Measurements from ENCODE around the gene CCDC33.

Gene CCDC33

GRCh38 chr15:74235962-74236361, at the start of gene CCDC33:
CCDC33 (plus strand) TSS chr15:74236326; CDS start chr15:74236720, 394 bp downstream.
- no peak within 1 kb of the TSS for H3K4me3 ChIP-seq (ENCODE audit: low read length in 2 of 2)
- no peaks in the 10 kb centered on the region for H3K9me3 ChIP-seq (ENCODE audit: control insufficient read depth in 2 of 2, low read length in 2 of 2)
- H3K36me3 ChIP-seq (ENCODE audit: control insufficient read depth in 2 of 2, insufficient read depth in 2 of 2, low read length in 2 of 2), result no peaks in the 10 kb centered on the region
- no peaks in the 10 kb centered on the region for H3K27me3 ChIP-seq (ENCODE audit: control insufficient read depth in 1 of 2, insufficient read depth in 2 of 2, low read length in 2 of 2)
- H3K4me1 ChIP-seq (ENCODE audit: control insufficient read depth, insufficient read depth, low read length), result peaks cover 12% of the 10 kb centered on the region
- H3K9ac ChIP-seq (ENCODE audit: low read length in 2 of 2), result no peak within 1 kb of the TSS
- H3K27ac ChIP-seq (ENCODE audit: low read length), result no peak within 1 kb of the TSS

- Histone ChIP-seq H3K27ac (ENCODE audit: low read length) (no peak overlapping the region), H3K36me3 (ENCODE audit: control insufficient read depth in 2 of 2, insufficient read depth in 2 of 2, low read length in 2 of 2) (no peaks in the 10 kb centered on the region), H3K4me1 (ENCODE audit: control insufficient read depth, insufficient read depth, low read length) (no peaks in the 10 kb centered on the region), H3K9me3 (ENCODE audit: control insufficient read depth in 2 of 2, low read length in 2 of 2) (no peaks in the 10 kb centered on the region), H3K4me3 (ENCODE audit: low read length in 2 of 2) (no peak overlapping the region), H3K9ac (ENCODE audit: low read length in 2 of 2) (no peak overlapping the region), H3K27me3 (ENCODE audit: control insufficient read depth in 1 of 2, insufficient read depth in 2 of 2, low read length in 2 of 2) (no peaks in the 10 kb centered on the region)
Observed at GRCh38 chr15:74188216-74188615, 47.9 kb upstream of the CCDC33 start.

GRCh38 chr15:74191798-74192197, 44.3 kb upstream of the CCDC33 start:
- H3K4me1 ChIP-seq (ENCODE audit: control insufficient read depth, insufficient read depth, low read length), result peaks cover 8% of the 10 kb centered on the region
- H3K9me3 ChIP-seq (ENCODE audit: control insufficient read depth in 2 of 2, low read length in 2 of 2), result no peaks in the 10 kb centered on the region
- no peaks in the 10 kb centered on the region for H3K27me3 ChIP-seq (ENCODE audit: control insufficient read depth in 1 of 2, insufficient read depth in 2 of 2, low read length in 2 of 2)
- no peaks in the 10 kb centered on the region for H3K36me3 ChIP-seq (ENCODE audit: control insufficient read depth in 2 of 2, insufficient read depth in 2 of 2, low read length in 2 of 2)
- H3K9ac ChIP-seq (ENCODE audit: low read length in 2 of 2), result no peak overlapping the region
- H3K4me3 ChIP-seq (ENCODE audit: low read length in 2 of 2), result no peak overlapping the region
- no peak overlapping the region for H3K27ac ChIP-seq (ENCODE audit: low read length)

- H3K36me3 ChIP-seq (ENCODE audit: control insufficient read depth in 2 of 2, insufficient read depth in 2 of 2, low read length in 2 of 2), result no peaks in the 10 kb centered on the region
- H3K4me1 ChIP-seq (ENCODE audit: control insufficient read depth, insufficient read depth, low read length), result peaks cover 8% of the 10 kb centered on the region
- no peaks in the 10 kb centered on the region for H3K27me3 ChIP-seq (ENCODE audit: control insufficient read depth in 1 of 2, insufficient read depth in 2 of 2, low read length in 2 of 2)
- H3K9me3 ChIP-seq (ENCODE audit: control insufficient read depth in 2 of 2, low read length in 2 of 2), result no peaks in the 10 kb centered on the region
- no peak overlapping the region for H3K9ac ChIP-seq (ENCODE audit: low read length in 2 of 2)
- H3K27ac ChIP-seq (ENCODE audit: low read length), result no peak overlapping the region
- no peak overlapping the region for H3K4me3 ChIP-seq (ENCODE audit: low read length in 2 of 2)
Observed at GRCh38 chr15:74192751-74193150, 43.4 kb upstream of the CCDC33 start.

- no peaks in the 10 kb centered on the region for H3K36me3 ChIP-seq (ENCODE audit: control insufficient read depth in 2 of 2, insufficient read depth in 2 of 2, low read length in 2 of 2)
- H3K27ac ChIP-seq (ENCODE audit: low read length), result no peak overlapping the region
- H3K27me3 ChIP-seq (ENCODE audit: control insufficient read depth in 1 of 2, insufficient read depth in 2 of 2, low read length in 2 of 2), result no peaks in the 10 kb centered on the region
- peaks cover 8% of the 10 kb centered on the region for H3K4me1 ChIP-seq (ENCODE audit: control insufficient read depth, insufficient read depth, low read length)
- H3K9me3 ChIP-seq (ENCODE audit: control insufficient read depth in 2 of 2, low read length in 2 of 2), result no peaks in the 10 kb centered on the region
- no peak overlapping the region for H3K4me3 ChIP-seq (ENCODE audit: low read length in 2 of 2)
- H3K9ac ChIP-seq (ENCODE audit: low read length in 2 of 2), result no peak overlapping the region
Observed at GRCh38 chr15:74193299-74193718, 42.8 kb upstream of the CCDC33 start.

GRCh38 chr15:74193905-74194304, 42.2 kb upstream of the CCDC33 start:
- H3K9ac ChIP-seq (ENCODE audit: low read length in 2 of 2), result no peak overlapping the region
- H3K27me3 ChIP-seq (ENCODE audit: control insufficient read depth in 1 of 2, insufficient read depth in 2 of 2, low read length in 2 of 2), result no peaks in the 10 kb centered on the region
- no peak overlapping the region for H3K27ac ChIP-seq (ENCODE audit: low read length)
- no peak overlapping the region for H3K4me3 ChIP-seq (ENCODE audit: low read length in 2 of 2)
- H3K36me3 ChIP-seq (ENCODE audit: control insufficient read depth in 2 of 2, insufficient read depth in 2 of 2, low read length in 2 of 2), result no peaks in the 10 kb centered on the region
- H3K4me1 ChIP-seq (ENCODE audit: control insufficient read depth, insufficient read depth, low read length), result peaks cover 8% of the 10 kb centered on the region
- H3K9me3 ChIP-seq (ENCODE audit: control insufficient read depth in 2 of 2, low read length in 2 of 2), result no peaks in the 10 kb centered on the region

- no peak overlapping the region for H3K9ac ChIP-seq (ENCODE audit: low read length in 2 of 2)
Observed at GRCh38 chr15:74194572-74195559, 41.3 kb upstream of the CCDC33 start.

GRCh38 chr15:74196175-74196574, 40.0 kb upstream of the CCDC33 start:
- no peak overlapping the region for H3K27ac ChIP-seq (ENCODE audit: low read length)
- peaks cover 18% of the 10 kb centered on the region for H3K4me1 ChIP-seq (ENCODE audit: control insufficient read depth, insufficient read depth, low read length)
- no peaks in the 10 kb centered on the region for H3K36me3 ChIP-seq (ENCODE audit: control insufficient read depth in 2 of 2, insufficient read depth in 2 of 2, low read length in 2 of 2)
- no peak overlapping the region for H3K9ac ChIP-seq (ENCODE audit: low read length in 2 of 2)
- no peaks in the 10 kb centered on the region for H3K27me3 ChIP-seq (ENCODE audit: control insufficient read depth in 1 of 2, insufficient read depth in 2 of 2, low read length in 2 of 2)
- H3K4me3 ChIP-seq (ENCODE audit: low read length in 2 of 2), result no peak overlapping the region
- no peaks in the 10 kb centered on the region for H3K9me3 ChIP-seq (ENCODE audit: control insufficient read depth in 2 of 2, low read length in 2 of 2)

More at GRCh38 chr15:74194572-74195559, 41.3 kb upstream of the CCDC33 start:
- Histone ChIP-seq H3K36me3 (ENCODE audit: control insufficient read depth in 2 of 2, insufficient read depth in 2 of 2, low read length in 2 of 2) (no peaks in the 10 kb centered on the region), H3K9me3 (ENCODE audit: control insufficient read depth in 2 of 2, low read length in 2 of 2) (no peaks in the 10 kb centered on the region), H3K27me3 (ENCODE audit: control insufficient read depth in 1 of 2, insufficient read depth in 2 of 2, low read length in 2 of 2) (no peaks in the 10 kb centered on the region), H3K4me1 (ENCODE audit: control insufficient read depth, insufficient read depth, low read length) (peaks cover 8% of the 10 kb centered on the region), H3K27ac (ENCODE audit: low read length) (no peak overlapping the region), H3K4me3 (ENCODE audit: low read length in 2 of 2) (no peak overlapping the region)

GRCh38 chr15:74197176-74197965, 38.8 kb upstream of the CCDC33 start:
- Histone ChIP-seq H3K4me3 (ENCODE audit: low read length in 2 of 2) (no peak overlapping the region), H3K36me3 (ENCODE audit: control insufficient read depth in 2 of 2, insufficient read depth in 2 of 2, low read length in 2 of 2) (no peaks in the 10 kb centered on the region), H3K4me1 (ENCODE audit: control insufficient read depth, insufficient read depth, low read length) (peaks cover 21% of the 10 kb centered on the region), H3K27me3 (ENCODE audit: control insufficient read depth in 1 of 2, insufficient read depth in 2 of 2, low read length in 2 of 2) (no peaks in the 10 kb centered on the region), H3K27ac (ENCODE audit: low read length) (no peak overlapping the region), H3K9ac (ENCODE audit: low read length in 2 of 2) (no peak overlapping the region), H3K9me3 (ENCODE audit: control insufficient read depth in 2 of 2, low read length in 2 of 2) (no peaks in the 10 kb centered on the region)

- Histone ChIP-seq H3K4me1 (ENCODE audit: control insufficient read depth, insufficient read depth, low read length) (peaks cover 23% of the 10 kb centered on the region), H3K27ac (ENCODE audit: low read length) (no peak overlapping the region), H3K9ac (ENCODE audit: low read length in 2 of 2) (no peak overlapping the region)
Observed at GRCh38 chr15:74199297-74199652, 36.9 kb upstream of the CCDC33 start.

More at GRCh38 chr15:74199297-74199652, 36.9 kb upstream of the CCDC33 start:
- Histone ChIP-seq H3K27me3 (ENCODE audit: control insufficient read depth in 1 of 2, insufficient read depth in 2 of 2, low read length in 2 of 2) (no peaks in the 10 kb centered on the region), H3K4me3 (ENCODE audit: low read length in 2 of 2) (no peak overlapping the region), H3K9me3 (ENCODE audit: control insufficient read depth in 2 of 2, low read length in 2 of 2) (no peaks in the 10 kb centered on the region), H3K36me3 (ENCODE audit: control insufficient read depth in 2 of 2, insufficient read depth in 2 of 2, low read length in 2 of 2) (no peaks in the 10 kb centered on the region)
